Cardiac septum (tissue), 1 donor: ENCODE results near the gene LIMK2. TPM values are rescaled to one million over a fixed set of nuclear protein-coding genes. Genes with fewer than 3 reads are reported as not detected.
"Not testable (repeated sequence)": the region's sequence is repeated elsewhere in the genome, so short reads cannot be mapped to it uniquely, and the experiment has no call there.

Experiments used
- DNase-seq: peaks from one replicate; pipeline ENCODE4 v3.0.0-alpha.2; 2020; ENCODE audit warnings: low spot score
- intact Hi-C: fragments of 100-400 bp; cut with DNase I; formaldehyde crosslinking; loops from one replicate; pipeline ENCODE4 v1.14.0; 2022
- total RNA-seq: library from RNA; stranded (reverse); fragmentation: NEBNext Ultra II Directional; extraction: Animal tissue kit (Norgen Biotek cat#: 25700); gene quantifications from one replicate; pipeline ENCODE4 v1.2.1, GENCODE V29; 2021
- donor health status: DM: no; HTN: no; CAD: no.

Gene LIMK2
- total RNA-seq, 1 donor from 2014 or later = 13.1 TPM

GRCh38 chr22:31305194-31305593, 93.1 kb downstream of the LIMK2 start:
- DNase-seq = no peak
- intact Hi-C loops = no loop called here

GRCh38 chr22:31308181-31308580, 96.1 kb downstream of the LIMK2 start:
- DNase-seq = no peak
- intact Hi-C loops = no loop called here

GRCh38 chr22:31313366-31314147, 101.5 kb downstream of the LIMK2 start:
- intact Hi-C loops = no loop called here
- peak; percentile 85 for DNase-seq

- DNase-seq, intact Hi-C loops: not testable (repeated sequence)
These were observed 102.1 kb downstream of the LIMK2 start for GRCh38 chr22:31314220-31314619.

GRCh38 chr22:31321421-31321820, 109.3 kb downstream of the LIMK2 start:
- intact Hi-C loops = no loop called here
- no peak for DNase-seq

GRCh38 chr22:31323578-31324550, 111.8 kb downstream of the LIMK2 start:
- DNase-seq = no peak
- intact Hi-C loops = no loop called here

GRCh38 chr22:31326877-31327276, 114.8 kb downstream of the LIMK2 start:
- DNase-seq = no peak
- intact Hi-C loops = no loop called here

GRCh38 chr22:31327806-31328543, 115.9 kb downstream of the LIMK2 start:
- intact Hi-C loops = no loop called here
- DNase-seq = no peak

- DNase-seq = no peak
- intact Hi-C loops = no loop called here
These were observed 116.5 kb downstream of the LIMK2 start for GRCh38 chr22:31328544-31328960.

- intact Hi-C loops = no loop called here
- no peak for DNase-seq
These were observed 116.9 kb downstream of the LIMK2 start for GRCh38 chr22:31329029-31329428.

Other genes with a start within 250 kb of the LIMK2 start
- 20.6 TPM for gene MORC2, start 243.5 kb upstream of the LIMK2 start, total RNA-seq
- 52.6 TPM for gene TUG1, start 243.0 kb upstream of the LIMK2 start, total RNA-seq
- gene SMTN, start 131.0 kb upstream of the LIMK2 start, total RNA-seq = 128 TPM
- gene SELENOM, start 104.7 kb upstream of the LIMK2 start, total RNA-seq = 77.7 TPM
- gene INPP5J, start 89.3 kb upstream of the LIMK2 start, total RNA-seq = 13.8 TPM
- not detected for gene PLA2G3, start 71.8 kb upstream of the LIMK2 start, total RNA-seq
- 21.3 TPM for gene RNF185, start 52.1 kb upstream of the LIMK2 start, total RNA-seq
- gene PIK3IP1, start 80.2 kb downstream of the LIMK2 start, total RNA-seq = 10.5 TPM
- 11.9 TPM for gene PATZ1, start 134.0 kb downstream of the LIMK2 start, total RNA-seq
- 48.3 TPM for gene DRG1, start 187.3 kb downstream of the LIMK2 start, total RNA-seq